ENCODE measurements around the gene CHST3.

Gene CHST3

GRCh38 chr10:71938211-71938610 is 26.0 kb upstream of the CHST3 start:
- peaks cover 8% of the 10 kb centered on the region for H3K36me3 ChIP-seq (replicated peaks; ENCODE audit: low read depth, low read length)
- TF ChIP-seq CTCF (IDR thresholded peaks at IDR 0.05; ENCODE audit: low read depth, low read length) (no peak), EZH2phosphoT487 (IDR thresholded peaks at IDR 0.05; ENCODE audit: low read depth) (no peak)
- no peak overlapping the region for H3K4me2 ChIP-seq (ENCODE audit: low read length)
- H3K4me1 ChIP-seq (ENCODE audit: low read length) = peaks cover 12% of the 10 kb centered on the region
- H4K20me1 ChIP-seq (ENCODE audit: insufficient read depth, low read length) = no peaks in the 10 kb centered on the region
- H3K4me3 ChIP-seq (ENCODE audit: low read length) = no peak overlapping the region
- no peak overlapping the region for H2AFZ ChIP-seq (ENCODE audit: low read depth, low read length)
- no peaks in the 10 kb centered on the region for H3K79me2 ChIP-seq (ENCODE audit: low read length)
- H3K9ac ChIP-seq (ENCODE audit: low read length) = no peak overlapping the region
- H3K27me3 ChIP-seq (ENCODE audit: low read depth, low read length) = no peaks in the 10 kb centered on the region
- no peak overlapping the region for H3K27ac ChIP-seq (ENCODE audit: low read length)
- no peaks in the 10 kb centered on the region for H3K9me3 ChIP-seq (ENCODE audit: insufficient read depth, low read length)

- Histone ChIP-seq H4K20me1 (ENCODE audit: insufficient read depth, low read length) (no peaks in the 10 kb centered on the region), H3K4me3 (ENCODE audit: low read length) (no peak overlapping the region), H3K27me3 (ENCODE audit: low read depth, low read length) (no peaks in the 10 kb centered on the region), H3K9me3 (ENCODE audit: insufficient read depth, low read length) (no peaks in the 10 kb centered on the region), H3K36me3 (replicated peaks; ENCODE audit: low read depth, low read length) (peaks cover 8% of the 10 kb centered on the region), H3K79me2 (ENCODE audit: low read length) (no peaks in the 10 kb centered on the region), H3K4me1 (ENCODE audit: low read length) (peaks cover 12% of the 10 kb centered on the region), H3K4me2 (ENCODE audit: low read length) (0 out of 2 replicates have a peak overlapping the region, but pooled peaks have one; percentile 26), H3K9ac (ENCODE audit: low read length) (no peak overlapping the region), H3K27ac (ENCODE audit: low read length) (no peak overlapping the region), H2AFZ (ENCODE audit: low read depth, low read length) (no peak overlapping the region)
- TF ChIP-seq EZH2phosphoT487 (IDR thresholded peaks at IDR 0.05; ENCODE audit: low read depth) = no peak
- TF ChIP-seq CTCF (IDR thresholded peaks at IDR 0.05; ENCODE audit: low read depth, low read length) = no peak
These were observed 24.9 kb upstream of the CHST3 start for GRCh38 chr10:71939304-71939703.

- Histone ChIP-seq H3K27ac (ENCODE audit: low read length) (no peak overlapping the region), H4K20me1 (ENCODE audit: insufficient read depth, low read length) (no peaks in the 10 kb centered on the region), H3K4me2 (ENCODE audit: low read length) (0 out of 2 replicates have a peak overlapping the region, but pooled peaks have one; percentile 26), H3K4me1 (ENCODE audit: low read length) (peaks cover 12% of the 10 kb centered on the region), H3K4me3 (ENCODE audit: low read length) (no peak overlapping the region), H3K9me3 (ENCODE audit: insufficient read depth, low read length) (no peaks in the 10 kb centered on the region), H2AFZ (ENCODE audit: low read depth, low read length) (no peak overlapping the region), H3K36me3 (replicated peaks; ENCODE audit: low read depth, low read length) (peaks cover 8% of the 10 kb centered on the region), H3K79me2 (ENCODE audit: low read length) (no peaks in the 10 kb centered on the region), H3K9ac (ENCODE audit: low read length) (no peak overlapping the region), H3K27me3 (ENCODE audit: low read depth, low read length) (no peaks in the 10 kb centered on the region)
- TF ChIP-seq CTCF (IDR thresholded peaks at IDR 0.05; ENCODE audit: low read depth, low read length) (no peak), EZH2phosphoT487 (IDR thresholded peaks at IDR 0.05; ENCODE audit: low read depth) (no peak)
These were observed 24.2 kb upstream of the CHST3 start for GRCh38 chr10:71939861-71940474.

GRCh38 chr10:71940752-71941151 is 23.4 kb upstream of the CHST3 start:
- Histone ChIP-seq H3K9me3 (ENCODE audit: insufficient read depth, low read length) (no peaks in the 10 kb centered on the region), H3K79me2 (ENCODE audit: low read length) (no peaks in the 10 kb centered on the region)
- TF ChIP-seq CTCF (IDR thresholded peaks at IDR 0.05; ENCODE audit: low read depth, low read length) = no peak

More at GRCh38 chr10:71940752-71941151, 23.4 kb upstream of the CHST3 start:
- H3K27ac ChIP-seq (ENCODE audit: low read length) = no peak overlapping the region
- no peaks in the 10 kb centered on the region for H3K27me3 ChIP-seq (ENCODE audit: low read depth, low read length)
- H2AFZ ChIP-seq (ENCODE audit: low read depth, low read length) = no peak overlapping the region
- peaks cover 8% of the 10 kb centered on the region for H3K36me3 ChIP-seq (replicated peaks; ENCODE audit: low read depth, low read length)
- H3K4me1 ChIP-seq (ENCODE audit: low read length) = peaks cover 12% of the 10 kb centered on the region
- no peak overlapping the region for H3K9ac ChIP-seq (ENCODE audit: low read length)
- H3K4me2 ChIP-seq (ENCODE audit: low read length) = no peak overlapping the region
- H3K4me3 ChIP-seq (ENCODE audit: low read length) = no peak overlapping the region
- no peaks in the 10 kb centered on the region for H4K20me1 ChIP-seq (ENCODE audit: insufficient read depth, low read length)

All from OCI-LY3 (cell line).